C1 segment of cervical spinal cord (tissue), 14 donors: Measurements from ENCODE around the gene IL5RA.

ENCODE experiments used
- DNase-seq, 14 donors: peaks; one replicate each; lab custom pipeline; 2025; lab: John Stamatoyannopoulos, UW

IL5RA gene

DNA sequence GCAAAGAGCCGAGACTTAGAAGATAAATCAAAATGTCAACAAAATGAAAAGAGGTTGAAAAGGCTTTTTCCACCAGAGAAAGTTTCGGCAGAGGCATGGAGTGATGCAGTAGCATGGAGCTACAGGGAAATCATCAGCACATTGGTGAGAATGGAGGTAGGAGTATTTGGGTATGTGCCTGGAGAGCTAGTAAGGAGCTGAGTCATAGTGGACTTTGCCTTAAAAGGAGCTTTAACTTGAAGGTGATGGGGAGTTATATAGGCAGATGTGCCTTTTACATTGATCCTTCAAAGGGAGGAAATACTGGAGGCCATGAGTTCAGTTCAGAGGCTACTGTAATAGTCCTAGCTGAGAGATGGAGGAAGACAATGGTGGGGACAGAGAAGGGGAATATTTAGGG, 44.3 kb downstream of the IL5RA start:
- DNase-seq, result no peak

DNA sequence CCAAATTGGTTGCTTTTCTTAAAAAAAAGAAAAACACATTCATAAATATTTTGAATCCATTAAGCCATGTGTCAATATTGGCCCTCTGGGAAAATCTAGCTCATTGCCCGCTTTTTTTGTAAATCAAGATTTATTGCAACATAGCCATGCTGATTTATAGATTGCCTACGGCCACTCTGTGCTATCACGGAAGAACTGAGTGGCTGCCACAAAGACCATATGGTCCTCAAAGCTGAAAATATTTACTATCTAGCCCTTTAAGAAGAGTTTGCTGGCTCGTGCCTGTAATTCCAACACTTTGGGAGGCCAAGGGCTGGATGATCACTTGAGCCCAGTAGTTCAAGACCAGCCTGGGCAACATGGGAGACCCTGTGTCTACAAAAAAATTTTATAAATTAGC, 45.9 kb downstream of the IL5RA start:
- no peak for DNase-seq

DNA sequence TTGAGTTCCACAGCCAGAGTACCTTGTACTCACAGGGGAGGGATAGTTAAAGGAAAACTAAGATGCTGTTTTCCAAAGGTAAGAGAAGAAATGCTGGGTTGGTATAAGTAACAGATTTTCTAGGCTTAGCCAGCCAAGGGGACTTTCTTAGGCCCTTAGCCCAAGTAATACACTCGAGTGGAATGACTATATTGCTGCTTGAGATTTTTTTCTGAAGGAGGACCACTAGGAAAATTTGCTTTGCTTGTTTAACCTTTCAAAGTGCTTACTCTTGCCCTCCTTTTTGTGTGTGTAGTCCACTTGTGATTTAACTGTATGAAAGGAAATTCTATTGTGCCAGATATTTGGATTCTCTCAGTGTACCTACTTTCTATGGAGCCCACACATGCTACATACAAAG, 50.5 kb downstream of the IL5RA start:
- no peak for DNase-seq

DNA sequence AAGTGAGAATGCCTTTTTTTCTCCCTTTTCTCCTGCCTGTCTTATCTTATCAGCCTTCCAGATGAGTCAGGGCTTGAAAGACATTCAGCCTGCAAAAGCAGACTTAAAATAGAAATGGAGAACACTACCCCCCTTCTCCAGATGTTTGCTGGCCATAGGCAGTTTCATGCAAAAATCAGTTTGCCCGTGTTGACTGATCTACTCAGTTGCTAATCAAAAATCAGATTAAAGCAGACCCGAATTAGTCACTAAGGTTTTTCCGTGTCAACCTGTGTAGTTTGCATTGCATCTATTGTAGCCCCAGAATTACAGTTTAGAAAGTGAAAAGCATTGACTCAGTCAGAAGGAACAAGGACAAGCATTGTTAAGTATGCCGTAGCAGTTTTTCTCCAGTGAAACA, 56.2 kb downstream of the IL5RA start:
- no peak for DNase-seq

DNA sequence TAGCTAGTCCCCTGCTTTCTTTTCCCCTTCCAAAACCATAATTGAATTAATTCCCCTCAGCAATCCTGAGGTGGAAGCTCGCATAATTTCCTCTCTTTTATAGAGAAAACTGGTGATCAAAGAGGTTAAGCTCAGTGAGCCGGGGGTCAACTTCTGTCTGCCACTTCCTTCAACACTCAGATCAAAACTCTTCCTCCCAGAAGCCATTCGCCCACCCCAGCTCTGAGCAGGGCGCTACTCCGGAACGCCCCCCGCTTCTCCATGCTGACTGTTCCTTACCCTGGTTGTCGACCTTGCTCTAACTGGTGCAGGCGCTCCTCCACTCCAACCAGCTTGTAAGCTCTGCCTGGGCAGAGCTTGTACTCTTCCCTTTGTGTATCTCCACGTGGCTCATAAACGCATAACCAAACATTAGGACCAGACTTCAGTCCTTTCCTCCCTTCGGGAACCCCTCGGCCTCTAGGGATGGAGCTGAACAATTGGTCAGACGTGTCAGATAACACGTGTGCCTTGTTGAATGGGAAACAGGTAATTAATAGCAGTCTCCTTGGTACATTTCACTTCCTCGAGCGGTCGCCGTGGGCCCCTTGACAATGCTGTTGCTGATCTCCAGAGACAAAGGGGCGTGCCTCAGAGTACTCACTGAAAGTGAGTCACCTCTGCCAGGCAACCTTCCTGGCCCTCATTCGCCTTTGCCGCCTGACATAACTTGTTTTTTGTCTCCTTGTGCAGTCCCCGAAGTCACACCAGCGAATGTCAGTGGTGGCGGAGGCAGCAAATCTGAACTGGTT, 71.8 kb downstream of the IL5RA start:
- peak in 1 of 14 donors; percentile 44 for DNase-seq

DNA sequence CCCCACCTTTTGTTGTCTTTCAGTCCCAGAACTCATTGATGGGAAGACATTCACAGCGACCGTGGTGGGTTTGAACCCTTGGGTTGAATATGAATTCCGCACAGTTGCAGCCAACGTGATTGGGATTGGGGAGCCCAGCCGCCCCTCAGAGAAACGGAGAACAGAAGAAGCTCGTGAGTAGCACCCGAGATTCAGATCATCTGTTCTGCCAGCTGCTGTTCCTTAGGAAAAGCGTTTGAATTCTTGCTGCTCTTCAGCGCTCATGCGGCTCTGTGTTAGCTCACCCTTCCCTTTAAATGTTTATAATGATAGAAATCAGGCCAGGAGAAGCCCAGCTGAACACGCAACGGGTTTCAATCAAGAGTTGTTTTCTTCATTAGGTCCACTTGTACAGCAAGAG, 73.0 kb downstream of the IL5RA start:
- no peak for DNase-seq

DNA sequence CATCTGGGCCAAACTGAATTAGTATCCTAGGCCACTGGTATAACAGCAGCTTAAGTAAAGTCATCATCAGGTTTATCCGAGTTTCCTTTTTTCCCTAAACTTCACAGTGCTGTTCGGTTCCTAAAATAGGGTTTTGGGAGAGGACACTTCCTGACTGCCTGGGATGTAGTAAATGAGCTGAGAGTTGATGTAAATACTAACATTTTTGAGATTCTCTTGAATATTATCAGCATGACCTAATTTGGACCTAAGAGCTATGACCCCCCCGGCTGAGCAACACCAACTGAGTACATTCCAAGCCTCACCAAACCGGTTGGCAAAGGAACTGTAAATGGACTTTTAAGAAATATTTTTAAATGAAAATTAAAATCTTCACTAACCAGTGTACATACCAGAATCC, 78.8 kb downstream of the IL5RA start:
- DNase-seq, result no peak

DNA sequence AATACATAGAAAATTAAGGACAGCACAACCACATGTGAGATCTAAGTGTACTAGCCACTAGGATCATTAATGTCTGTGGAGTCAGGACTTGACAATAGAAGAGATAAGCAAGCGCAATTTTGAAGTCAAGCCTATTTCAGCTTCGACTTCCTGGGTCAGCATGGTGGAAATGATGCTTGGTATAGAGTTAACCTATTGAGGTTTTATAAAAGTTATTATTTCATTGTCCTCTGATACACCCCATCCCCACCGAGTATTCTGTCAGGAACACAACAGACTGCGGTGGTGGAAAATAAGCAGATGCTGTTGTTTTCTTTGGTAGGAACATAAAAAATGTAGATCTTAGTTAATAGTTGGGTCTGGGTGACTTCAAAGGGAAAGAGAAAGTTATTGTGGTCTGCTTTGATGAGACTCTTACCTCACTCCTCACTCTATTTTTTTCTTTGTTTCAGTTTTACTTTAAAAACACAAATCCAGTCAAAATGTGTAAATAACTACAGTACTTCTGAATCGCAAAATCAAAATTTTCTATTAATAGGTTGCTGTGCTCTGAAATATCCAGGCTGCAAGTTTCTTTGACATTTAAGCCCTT, 82.1 kb downstream of the IL5RA start:
- no peak for DNase-seq

DNA sequence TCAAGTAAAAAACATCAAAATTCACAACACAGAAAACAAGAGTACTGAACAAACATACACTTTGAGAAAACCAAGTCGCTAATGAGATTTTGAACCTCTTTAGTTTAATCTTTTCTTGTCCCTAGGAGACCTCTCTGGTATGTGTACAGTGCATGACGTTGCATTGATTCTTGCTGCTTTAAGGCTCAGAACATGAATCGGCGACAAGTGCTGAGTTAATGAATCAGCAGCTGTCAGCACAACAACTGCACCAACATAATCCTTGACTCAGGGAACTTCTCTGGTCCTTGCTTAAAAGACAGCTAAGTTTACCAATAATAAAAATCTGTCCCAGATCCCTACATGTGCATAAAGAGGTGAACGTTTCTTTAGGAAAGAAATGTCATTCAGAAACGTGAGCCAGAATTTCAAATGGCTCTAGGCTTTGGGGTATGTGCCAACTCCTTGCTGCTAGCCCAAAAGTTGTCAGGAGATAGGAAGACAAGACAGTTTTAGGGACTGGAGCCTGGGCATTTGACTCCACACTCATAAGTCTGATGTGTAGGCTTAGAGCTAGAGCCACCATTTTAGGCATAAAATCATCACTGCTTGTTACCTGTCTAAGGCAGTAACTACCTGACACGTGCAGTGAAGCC, 86.9 kb downstream of the IL5RA start:
- DNase-seq, result no peak

DNA sequence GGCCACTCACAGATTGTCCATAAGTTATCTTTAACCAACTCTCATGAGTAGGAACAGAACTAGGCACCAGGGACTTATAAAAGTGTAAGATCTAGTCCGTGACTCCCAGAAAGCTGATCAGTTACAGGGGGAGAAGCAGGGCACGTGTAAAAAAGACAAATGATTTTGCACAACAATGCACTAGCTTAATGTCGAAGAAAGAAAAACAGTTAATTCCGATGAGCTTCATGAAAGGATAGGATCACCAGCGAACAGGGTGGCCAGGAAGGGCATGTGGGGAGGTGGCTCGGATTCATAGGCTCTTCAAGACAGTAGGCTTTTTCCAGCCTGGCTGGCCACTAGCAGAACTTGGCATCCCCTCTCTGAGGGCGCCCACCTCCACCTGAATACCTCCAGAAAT, 90.0 kb downstream of the IL5RA start:
- no peak for DNase-seq
